ENCODE measurements around the gene CFAP410.

The CFAP410 gene

GRCh38 chr21:44379991-44380865, 41.0 kb upstream of the CFAP410 start:
- TF ChIP-seq CTCF (IDR thresholded peaks at IDR 0.05; ENCODE audit: low read length, missing control alignments): no peak
- DNase-seq (ENCODE audit: low read depth): no peak

GRCh38 chr21:44379515-44379848, 40.3 kb upstream of the CFAP410 start:
- no peak overlapping the region for H3K4me3 ChIP-seq (replicated peaks; ENCODE audit: low read depth, low read length)
- no peak for DNase-seq (ENCODE audit: low read depth)
- TF ChIP-seq CTCF (IDR thresholded peaks at IDR 0.05; ENCODE audit: low read length, missing control alignments): no peak

More at GRCh38 chr21:44379991-44380865, 41.0 kb upstream of the CFAP410 start:
- no peak overlapping the region for H3K4me3 ChIP-seq (replicated peaks; ENCODE audit: low read depth, low read length)

GRCh38 chr21:44378646-44379514, 39.7 kb upstream of the CFAP410 start:
- no peak for TF ChIP-seq CTCF (IDR thresholded peaks at IDR 0.05; ENCODE audit: low read length, missing control alignments)
- DNase-seq (ENCODE audit: low read depth): no peak
- H3K4me3 ChIP-seq (replicated peaks; ENCODE audit: low read depth, low read length): no peak overlapping the region

GRCh38 chr21:44377922-44378645, 38.9 kb upstream of the CFAP410 start:
- H3K4me3 ChIP-seq (replicated peaks; ENCODE audit: low read depth, low read length): no peak overlapping the region
- TF ChIP-seq CTCF (IDR thresholded peaks at IDR 0.05; ENCODE audit: low read length, missing control alignments): no peak
- no peak for DNase-seq (ENCODE audit: low read depth)

- DNase-seq (ENCODE audit: low read depth): no peak
- TF ChIP-seq CTCF (IDR thresholded peaks at IDR 0.05; ENCODE audit: low read length, missing control alignments): no peak
- H3K4me3 ChIP-seq (replicated peaks; ENCODE audit: low read depth, low read length): no peak overlapping the region
These were observed 38.2 kb upstream of the CFAP410 start for GRCh38 chr21:44377201-44377921.

GRCh38 chr21:44376606-44377005, 37.4 kb upstream of the CFAP410 start:
- no peak for DNase-seq (ENCODE audit: low read depth)
- H3K4me3 ChIP-seq (replicated peaks; ENCODE audit: low read depth, low read length): no peak overlapping the region
- TF ChIP-seq CTCF (IDR thresholded peaks at IDR 0.05; ENCODE audit: low read length, missing control alignments): no peak

Measured in fibroblast of pulmonary artery (primary cell).